Renal cortical epithelial cell (primary cell): Measurements from ENCODE around the gene FADS3. TPM values are rescaled to one million over a fixed set of nuclear protein-coding genes. Genes with fewer than 3 reads are reported as not detected.

Experiments
- DNase-seq: peaks from one replicate; pipeline ENCODE4 v3.0.0-alpha.2; 2011; ENCODE audit warnings: low read depth
- total RNA-seq: library from RNA; depleted of rRNA; stranded (reverse); fragments of >200 nt; gene quantifications from 2 replicates; pipeline ENCODE4 v1.2.3, GENCODE V29; 2014

The FADS3 gene, protein sequence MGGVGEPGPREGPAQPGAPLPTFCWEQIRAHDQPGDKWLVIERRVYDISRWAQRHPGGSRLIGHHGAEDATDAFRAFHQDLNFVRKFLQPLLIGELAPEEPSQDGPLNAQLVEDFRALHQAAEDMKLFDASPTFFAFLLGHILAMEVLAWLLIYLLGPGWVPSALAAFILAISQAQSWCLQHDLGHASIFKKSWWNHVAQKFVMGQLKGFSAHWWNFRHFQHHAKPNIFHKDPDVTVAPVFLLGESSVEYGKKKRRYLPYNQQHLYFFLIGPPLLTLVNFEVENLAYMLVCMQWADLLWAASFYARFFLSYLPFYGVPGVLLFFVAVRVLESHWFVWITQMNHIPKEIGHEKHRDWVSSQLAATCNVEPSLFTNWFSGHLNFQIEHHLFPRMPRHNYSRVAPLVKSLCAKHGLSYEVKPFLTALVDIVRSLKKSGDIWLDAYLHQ
- 181 and 200 TPM in 2 replicates for total RNA-seq

DNA sequence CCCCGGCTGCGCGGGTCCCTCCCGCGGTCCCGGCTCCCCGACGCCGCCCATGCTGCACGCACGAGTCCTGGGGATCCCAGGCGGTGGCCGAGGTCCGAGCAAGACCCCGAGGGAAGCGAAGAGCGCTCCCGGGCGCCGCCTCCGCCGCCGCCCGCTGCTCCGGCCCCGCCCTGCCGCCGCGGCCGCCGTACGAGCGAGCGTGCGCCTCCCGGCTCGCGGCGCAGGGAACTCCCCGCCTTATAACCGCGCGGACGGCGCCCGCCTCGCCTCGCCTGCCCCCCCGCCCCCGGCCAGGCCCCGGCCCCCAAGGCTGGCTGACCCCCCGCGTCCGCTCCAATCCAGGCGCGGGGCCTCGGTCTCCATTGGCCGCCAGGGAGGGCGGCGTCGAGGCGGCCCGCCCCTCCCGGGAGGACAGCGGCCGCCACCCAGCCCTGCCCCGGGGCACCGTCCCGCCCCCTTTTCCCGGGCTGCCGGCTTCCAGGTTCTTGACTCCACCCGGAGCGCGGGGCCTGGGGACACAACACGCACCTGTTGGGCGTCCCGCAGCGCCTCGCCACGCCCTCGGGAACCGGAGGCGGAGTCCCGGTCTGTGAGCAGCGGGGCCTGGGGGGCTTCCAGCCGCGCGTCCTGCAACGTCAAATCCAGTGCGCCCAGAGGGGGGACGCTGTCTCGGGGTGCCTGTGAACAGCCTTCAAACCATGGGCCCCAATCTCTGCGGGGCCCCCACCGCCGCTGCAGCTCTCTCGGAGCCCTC, at the start of gene FADS3:
FADS3 (minus strand) TSS at position 215 of the 754 bp plus-strand sequence; CDS start at position 51, 164 bp downstream.
- peak; percentile 27 for DNase-seq

DNA sequence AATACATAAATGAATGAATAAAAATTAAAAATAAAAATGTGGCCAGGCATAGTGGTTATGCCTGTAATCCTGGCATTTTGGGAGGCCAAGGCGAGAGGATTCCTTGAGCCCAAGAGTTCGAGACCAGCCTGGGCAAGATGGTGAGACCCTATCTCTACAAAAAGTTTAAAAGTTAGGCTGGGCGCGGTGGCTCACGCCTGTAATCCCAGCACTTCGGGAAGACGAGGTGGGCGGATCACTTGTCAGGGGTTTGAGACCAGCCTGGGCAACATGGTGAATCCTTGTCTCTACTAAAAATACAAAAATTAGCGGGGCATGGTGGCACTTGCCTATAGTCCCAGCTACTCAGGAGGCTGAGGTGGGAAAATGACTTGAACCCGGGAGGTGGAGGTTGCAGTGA, 49.1 kb upstream of the FADS3 start:
- no peak for DNase-seq

DNA sequence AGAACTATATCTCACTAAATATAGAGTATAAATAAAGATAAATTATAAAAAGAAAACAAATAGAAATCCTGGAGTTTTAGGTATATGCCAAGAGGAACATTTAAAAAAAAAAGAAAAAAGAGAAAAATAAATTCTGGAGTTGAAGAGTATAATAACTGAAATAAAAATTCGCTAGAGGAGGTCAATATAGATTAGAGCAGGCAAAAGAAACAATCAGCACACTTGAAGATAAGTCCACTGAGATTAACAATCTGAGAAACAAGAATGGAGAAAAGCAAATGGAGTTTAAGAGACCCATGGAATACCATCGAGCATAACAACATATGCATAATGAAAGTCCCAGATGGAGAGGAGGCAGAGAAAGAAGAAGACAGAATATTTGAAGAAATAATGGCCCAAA, 44.5 kb upstream of the FADS3 start:
- no peak for DNase-seq

DNA sequence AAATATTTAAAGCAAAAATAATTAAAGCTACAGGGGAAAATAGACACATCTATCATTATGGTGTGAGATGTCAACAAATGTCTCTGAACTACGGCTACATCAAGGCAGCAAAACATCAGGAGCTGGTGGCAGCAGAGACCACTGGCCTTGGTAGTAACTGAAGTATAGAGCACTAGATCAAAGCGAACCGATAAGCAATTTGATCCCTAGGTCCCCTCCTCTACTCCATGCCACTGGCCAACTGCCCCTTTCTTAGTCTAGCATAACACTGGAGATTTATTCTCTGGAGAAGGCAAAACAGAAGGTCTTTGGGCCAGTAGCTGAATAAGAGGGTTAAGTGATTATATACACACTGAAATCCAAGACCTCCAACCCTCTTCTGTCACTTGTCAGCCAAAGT, 39.6 kb upstream of the FADS3 start:
- no peak for DNase-seq

DNA sequence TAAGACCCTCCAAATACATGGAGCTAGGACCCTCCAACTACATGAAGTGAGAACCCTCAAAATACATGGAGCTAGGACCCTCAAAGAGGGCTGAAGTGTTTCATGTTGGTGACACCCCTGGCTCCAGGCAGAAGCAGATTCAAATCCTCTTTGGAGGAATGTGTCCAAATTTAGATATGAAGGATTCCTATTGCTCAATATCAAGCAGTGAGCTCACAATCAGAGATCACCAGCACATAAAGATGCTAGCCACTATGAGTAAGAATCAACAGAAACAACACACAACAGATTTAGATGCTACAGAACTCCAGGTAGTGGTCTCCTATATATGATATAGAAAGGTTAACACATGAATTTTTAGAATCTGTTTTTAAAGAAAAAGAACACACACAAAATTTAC, 37.3 kb upstream of the FADS3 start:
- no peak for DNase-seq

DNA sequence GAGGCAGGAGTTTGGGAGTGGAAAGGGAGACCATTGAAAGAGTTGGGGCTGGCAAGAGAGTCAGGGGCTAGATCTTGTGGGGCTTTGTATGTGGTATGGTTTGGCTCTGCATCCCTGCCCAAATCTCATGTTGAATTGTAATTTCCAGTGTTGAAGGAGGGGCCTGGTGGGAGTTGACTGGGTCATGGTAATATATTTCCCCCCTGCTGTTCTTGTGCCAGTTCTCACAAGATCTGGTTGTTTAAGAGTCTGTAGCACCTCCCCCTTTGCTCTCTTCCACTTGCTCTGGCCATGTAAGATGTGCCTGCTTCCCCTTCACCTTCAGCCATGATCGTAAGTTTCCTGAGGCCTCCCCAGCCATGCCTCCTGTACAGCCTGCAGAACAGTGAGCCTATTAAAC, 36.2 kb upstream of the FADS3 start:
- no peak for DNase-seq

DNA sequence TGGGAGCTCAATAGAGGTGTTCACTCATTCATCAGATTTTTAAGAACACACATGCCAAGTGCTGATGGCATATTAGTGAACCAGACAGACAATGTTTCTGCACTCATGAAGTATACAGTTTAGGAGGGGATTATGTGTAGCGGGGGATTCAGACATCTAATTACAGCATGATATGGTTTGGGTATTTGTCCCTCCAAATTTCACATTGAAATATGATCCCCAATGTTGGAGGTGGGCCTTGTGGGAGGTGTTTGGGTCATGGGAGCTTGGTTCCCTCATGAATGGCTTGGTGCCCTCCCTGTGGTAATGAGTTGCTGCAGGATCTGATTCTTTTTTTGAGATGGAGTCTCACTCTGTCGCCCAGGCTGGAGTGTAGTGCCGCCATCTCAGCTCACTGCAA, 34.9 kb upstream of the FADS3 start:
- DNase-seq, result no peak

DNA sequence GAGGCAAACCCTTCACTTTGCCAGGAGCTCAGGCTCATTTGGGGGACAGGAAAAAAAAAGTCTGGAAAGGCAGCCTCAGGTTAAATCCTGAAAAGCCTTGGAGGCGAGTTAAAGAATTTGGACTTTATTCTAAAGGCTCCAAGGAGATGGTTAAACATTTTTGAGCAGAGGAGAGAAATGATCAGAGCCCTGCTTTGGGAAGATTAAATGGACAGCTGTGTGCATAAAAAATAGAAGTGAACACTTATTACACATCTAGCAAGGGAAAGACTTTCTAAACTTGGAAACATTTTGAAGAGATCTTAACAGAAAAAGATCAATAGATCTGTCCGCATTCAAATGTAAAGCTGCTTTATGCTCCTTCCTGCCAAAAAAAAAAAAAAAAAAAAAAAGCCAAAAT, 34.4 kb upstream of the FADS3 start:
- no peak for DNase-seq

DNA sequence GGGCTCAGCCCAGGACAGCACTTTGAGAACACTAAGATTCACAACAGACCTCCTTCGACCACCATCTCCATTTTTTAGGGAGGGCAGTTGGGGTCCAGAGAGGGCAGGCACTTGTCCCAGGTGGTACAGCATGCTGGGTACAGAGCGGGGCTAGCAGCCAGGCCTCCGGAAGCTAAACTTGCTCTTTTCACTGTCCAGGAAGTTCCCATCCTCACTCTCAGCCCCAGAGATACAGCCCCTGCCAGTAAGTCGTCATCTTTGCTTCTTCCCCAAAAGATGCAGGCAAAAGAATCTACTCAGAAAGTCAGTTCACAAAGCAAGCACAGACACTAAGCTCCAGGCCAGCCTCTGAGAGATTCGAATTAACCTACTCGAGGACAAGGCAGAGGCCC, 32.7 kb upstream of the FADS3 start:
- DNase-seq, result no peak

DNA sequence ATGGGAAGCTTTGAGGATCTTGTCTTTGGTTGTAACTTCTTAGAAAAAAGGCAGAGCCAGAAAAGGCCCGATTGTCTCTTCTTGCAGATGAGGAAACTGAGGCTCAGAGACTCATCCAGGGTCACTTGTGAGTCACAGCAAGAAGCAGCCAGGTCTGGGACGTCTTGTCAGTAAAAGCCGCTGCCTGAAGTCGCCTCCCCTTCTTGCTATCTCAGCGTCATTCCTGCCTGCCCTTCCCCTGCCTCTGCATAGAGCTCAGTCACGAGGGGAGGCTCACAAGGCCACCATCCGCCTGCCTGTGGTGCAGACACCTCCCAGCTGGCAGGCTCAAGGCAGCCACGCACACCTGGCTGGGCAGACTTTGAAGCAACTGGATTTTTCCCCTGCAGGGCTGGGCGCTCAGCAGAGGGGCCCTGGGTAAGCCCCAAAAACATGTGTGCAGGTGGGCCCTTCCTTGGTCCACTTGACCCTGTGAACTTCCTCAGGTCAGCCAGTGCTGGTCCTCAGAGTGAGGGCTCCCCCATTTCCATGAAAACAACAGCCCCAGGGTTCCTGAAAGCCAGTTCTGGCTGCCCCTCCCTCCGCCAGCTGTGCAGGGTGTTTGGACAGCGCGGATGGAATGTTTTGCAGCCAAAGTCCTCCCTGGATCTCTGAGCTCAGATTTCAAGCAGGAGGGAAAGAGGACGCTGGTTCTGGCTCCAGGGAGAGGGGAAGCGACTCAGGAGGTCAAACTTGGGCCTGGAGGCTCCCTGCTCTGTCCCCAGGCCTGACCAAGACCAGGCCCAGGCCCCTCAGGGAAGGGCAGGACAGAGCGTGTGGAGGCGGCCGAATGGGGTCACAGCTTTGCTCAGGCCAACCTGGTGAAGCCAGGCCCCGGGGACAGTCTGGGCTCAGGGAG, 32.1 kb upstream of the FADS3 start:
- no peak for DNase-seq

DNA sequence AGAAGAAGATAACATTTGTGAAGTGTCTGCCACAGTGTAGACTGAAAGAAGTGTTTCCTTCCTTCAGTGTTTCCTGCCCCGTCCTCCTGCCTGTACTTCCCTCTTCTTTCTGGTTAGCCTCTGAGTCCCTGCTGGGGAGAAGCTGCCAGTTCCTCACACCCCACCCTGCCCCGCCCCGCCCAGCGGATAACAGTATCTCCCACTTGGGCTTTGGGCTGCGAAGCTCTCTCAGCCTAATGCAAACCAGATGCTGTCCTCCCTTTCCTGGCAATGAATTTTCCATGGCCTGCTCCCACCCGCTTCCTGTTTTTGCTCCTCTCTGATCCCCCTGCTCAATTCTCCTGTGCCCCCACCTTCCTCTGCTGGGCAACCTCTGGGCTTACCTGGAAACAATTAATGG, 31.2 kb upstream of the FADS3 start:
- DNase-seq, result no peak

DNA sequence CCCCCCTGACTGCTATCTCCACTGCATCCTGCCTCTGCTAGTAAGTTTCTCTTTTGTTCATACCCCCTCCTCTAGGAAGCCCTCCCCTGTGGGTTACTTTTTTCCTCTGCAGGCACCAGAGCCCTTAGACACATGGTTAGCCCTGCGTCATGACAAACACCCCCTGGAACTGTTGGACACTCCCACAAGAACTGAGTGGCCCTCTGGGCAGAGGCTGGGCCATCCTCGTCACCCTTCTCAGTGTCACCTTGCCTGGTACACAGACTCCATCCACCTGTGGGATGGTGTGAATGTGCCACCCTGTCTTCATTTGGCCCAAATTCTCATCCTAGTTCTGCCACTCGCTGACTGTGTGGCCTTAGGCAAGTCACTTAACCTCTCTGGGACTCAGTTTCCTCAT, 30.1 kb upstream of the FADS3 start:
- DNase-seq, result no peak

DNA sequence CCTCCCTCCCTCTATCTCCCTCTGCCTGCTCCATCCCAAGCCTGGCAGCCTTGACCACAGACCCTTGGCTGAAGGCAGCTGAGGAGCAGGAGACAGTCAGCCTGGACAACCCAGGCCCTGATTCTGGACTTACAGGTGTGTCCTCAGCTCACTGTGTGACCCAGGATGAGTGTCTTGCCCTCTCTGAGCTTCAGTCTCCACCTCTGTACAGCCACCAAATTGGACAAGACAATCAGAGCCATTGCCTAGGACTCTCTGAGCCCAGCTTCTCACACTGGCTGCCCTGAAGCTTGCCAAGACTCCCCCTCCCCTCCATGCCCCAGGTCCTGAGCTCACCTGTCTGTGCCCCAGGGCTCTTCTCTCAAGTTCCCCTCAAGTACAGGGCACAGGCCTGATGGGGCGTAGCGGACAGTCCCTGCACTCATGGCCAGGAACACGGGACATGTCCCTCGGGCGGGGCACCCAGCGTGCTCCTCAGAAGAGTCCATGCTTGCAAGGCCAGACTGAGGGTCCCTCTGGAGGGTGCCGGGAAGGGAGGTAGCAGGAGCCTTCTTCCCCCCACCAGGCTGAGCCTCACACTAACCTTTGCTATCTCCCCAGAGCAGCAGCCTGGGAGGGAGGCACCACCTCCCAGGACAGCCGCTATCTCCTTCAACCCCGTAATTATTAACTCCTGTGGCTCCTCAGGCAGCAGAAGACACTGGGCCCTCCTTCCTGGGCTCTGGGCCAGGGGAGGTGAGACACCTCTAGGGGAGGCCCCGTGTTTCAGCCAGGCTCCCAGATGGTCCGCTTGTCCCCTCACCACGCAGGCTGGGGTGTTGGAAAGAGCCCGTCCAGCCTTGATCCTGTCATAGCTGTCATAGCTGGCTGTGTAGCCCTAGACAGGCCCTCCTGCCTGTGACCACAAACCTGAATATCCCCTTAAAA, 28.6 kb upstream of the FADS3 start:
- peak; percentile 40 for DNase-seq

DNA sequence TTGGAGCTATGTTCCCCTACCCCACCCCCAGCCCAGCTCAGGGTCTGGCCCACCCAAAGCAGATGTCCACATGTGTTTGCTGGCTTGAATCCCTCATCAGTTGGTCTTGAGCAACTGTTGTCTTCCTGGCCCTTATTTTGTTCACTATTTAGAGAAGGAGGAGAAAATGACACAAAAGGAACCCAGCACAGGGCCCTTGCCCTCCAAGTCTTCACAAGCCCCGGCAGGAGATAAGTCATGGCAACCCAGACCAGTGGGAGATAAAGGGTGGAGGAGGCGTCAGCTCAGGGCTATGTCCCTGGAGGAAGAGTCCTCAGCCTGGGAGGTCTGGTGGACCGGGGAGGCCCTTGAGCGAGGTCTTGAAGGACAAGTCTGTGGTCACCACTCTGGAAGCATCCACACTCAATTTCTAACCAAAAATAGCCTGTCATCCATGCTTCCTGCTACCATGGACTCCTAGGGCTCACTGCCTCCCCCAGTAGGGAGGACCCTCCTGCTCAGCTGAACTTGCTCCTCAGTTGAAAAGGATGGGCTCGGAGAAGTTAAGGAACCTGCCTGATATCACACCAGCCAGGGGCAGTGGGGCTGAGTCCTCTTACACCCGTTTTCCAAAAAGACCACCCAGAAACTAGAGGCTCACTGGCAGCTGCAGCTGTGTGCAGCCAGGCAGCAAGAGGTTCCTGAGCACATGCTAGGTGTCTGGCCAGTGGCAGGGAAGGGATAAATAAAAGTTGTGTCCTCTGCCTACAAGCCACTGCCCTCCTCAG, 27.8 kb upstream of the FADS3 start:
- no peak for DNase-seq

DNA sequence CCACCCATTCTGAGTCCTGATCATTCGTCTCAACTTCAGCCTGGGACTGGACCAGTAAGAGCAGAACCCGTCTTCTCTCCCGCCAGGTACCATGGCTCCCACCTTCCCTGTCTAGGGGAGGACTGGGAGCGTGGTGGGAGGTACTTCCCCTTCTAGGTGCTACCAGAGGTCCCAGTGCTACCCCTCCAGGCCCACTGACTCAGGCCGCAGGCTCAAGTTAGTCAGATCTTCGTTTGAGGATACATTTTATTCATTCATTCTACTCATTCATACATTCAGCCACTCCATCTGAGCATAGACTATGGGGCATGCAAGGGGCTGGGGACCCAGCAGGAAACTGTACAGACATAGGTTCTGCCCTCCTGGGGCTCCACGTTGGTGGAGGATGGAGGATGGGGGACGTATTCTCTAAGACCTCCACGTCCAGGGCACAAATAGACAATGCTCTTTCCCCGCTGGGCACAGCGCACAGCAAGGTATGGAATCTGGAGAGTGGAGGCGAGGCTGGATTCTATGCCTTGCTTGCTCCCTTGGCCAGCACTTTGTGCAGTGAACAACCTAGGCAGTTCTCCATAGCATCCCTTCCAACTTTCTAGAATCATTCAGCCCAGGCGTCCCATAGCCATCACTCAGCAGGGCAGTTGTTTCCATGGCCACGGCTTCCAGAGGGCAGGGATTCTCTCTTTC, 27.0 kb upstream of the FADS3 start:
- DNase-seq, result no peak

DNA sequence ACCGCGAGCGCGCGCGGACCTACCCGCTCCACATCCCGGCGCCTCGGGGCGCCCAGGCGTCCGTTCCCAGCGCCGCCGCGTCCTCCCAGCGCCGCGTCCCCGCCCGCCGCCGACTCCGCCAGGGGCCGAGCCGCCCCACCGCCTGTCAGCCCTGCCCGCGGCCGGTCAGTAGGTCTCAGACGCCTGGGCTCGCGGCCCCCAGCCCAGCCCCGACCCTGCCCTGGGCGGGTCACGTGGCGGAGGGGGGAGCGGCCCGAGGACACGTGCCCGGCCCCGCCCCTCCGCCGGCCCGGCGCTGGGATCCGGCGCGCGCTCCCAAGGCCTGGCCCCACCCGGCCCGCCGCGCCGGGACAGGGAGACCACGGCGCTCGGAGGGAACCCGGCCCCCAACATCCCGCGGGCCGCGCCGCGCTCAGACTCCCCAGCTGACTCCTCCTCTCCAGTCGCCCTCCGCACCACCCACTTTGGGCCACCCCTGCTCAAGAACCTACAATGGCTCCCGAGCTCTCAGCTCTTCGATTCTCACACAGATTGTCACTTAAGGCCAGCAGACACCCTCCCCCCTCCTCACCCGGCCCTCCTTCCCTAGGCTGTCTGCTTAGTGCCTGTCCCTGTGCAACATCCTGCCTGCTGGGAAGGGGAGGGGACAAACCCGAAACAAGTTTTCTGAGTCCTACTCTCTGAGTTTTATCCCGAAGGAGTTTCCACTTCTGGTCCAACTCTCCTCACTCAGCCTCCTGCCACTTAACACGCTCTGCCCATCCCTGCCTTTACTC, 26.2 kb upstream of the FADS3 start, which contains the start of gene RAB3IL1:
RAB3IL1 (minus strand) TSS at position 233 of the 776 bp plus-strand sequence; CDS start at position 34, 199 bp downstream.
- no peak for DNase-seq

DNA sequence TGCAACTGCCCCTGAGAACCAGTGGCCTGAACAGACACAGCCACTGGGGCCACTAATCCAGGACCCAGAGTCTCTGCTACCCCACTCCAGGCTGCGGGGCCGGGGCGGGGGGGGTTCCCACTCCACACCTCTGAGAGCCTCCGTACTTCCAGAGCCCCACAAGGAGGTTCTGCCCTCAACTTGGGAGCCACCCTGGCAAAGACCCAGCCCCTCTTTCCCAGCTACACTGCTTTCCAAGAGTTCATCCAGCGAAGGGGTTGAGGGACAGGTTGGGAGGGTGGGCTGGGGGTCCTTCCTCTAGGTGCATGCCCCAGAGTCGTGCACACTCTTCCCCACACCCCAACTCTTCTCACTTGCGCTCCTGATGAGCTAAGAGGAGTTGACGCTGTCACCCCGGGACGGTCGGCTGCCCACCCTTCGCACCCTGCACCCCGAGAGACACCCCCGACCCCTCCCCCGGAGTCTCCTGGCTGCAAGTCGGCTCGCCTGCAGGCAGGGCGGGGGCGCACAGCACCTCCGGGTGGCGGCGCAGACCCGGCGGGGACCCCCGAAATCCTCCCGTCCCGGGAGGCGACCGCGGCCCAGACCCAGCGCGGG, 25.5 kb upstream of the FADS3 start:
- no peak for DNase-seq

DNA sequence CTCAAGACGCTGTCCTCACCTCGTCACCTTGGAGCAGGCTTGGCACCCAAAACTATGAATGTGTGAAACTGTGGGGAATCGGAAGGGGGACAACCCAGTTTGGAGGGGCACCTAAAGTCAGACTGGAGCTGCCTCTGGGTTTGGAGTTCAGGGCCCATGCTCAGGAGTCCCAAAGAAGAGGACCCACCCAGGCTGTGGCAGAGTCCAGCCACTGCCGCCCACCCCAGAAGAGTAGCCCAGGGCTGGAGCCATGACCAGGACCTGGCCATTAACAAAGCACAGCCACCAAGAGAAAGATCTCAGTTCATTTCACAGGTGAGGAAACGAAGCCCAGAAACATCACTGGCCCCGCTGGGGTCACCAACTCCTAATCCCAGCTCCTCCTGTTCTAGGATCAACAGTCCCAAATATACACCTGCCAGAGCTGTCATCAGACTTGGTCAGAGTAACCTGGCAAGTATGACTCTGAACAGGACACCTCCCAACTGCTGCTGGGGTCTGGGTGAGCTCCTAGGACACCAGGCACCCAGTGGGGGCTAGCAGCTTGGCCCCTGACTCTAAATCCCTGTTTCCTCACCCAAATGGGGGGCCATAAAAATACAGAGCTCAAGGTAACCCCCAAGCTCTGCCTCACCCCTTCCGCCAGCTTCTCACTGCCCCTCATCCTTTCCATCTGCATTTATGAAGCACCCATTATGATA, 23.3 kb upstream of the FADS3 start:
- DNase-seq, result no peak
